COR-L47 (cell line): Measurements from ENCODE around the gene THSD4.
"Not testable (repeated sequence)": the region's sequence is repeated elsewhere in the genome, so short reads cannot be mapped to it uniquely, and the experiment has no call there.

ENCODE experiments used
- DNase-seq: peaks from one replicate; lab custom pipeline; 2025; lab: John Stamatoyannopoulos, UW

The THSD4 gene

DNA sequence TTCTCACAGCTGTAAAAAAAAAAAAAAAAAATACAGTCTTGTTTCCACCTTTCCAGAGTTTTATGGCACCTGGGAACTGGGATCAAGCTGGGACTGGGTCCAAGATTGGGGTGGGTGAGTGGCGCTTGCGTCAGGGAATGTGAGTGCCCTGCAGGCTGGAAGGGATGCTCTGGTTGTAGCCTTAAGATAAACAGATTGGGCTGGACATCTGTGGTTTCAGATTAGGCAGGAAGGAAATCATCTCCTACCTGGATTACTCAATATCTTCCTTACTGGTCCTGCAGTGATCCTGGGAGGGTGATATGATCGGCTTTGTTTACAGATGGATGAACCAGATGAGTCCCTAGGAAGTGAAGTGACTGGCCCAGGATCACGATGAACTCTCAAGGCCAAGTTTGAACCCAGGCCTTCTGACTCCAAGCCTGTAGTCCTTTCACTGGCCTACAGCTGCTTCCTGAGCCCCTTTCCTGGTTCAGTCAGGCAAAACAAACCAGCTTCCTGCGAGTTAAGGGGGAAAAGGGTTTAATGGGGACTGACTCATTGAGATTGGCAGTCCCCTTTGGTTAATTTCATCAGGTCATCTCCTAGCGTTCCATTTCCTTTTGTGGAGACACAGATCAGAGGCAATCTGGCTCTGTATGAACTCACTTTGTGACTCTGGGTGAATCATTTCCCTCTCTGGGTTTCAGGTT lies 179.8 kb downstream of the THSD4 start:
- no peak for DNase-seq

DNA sequence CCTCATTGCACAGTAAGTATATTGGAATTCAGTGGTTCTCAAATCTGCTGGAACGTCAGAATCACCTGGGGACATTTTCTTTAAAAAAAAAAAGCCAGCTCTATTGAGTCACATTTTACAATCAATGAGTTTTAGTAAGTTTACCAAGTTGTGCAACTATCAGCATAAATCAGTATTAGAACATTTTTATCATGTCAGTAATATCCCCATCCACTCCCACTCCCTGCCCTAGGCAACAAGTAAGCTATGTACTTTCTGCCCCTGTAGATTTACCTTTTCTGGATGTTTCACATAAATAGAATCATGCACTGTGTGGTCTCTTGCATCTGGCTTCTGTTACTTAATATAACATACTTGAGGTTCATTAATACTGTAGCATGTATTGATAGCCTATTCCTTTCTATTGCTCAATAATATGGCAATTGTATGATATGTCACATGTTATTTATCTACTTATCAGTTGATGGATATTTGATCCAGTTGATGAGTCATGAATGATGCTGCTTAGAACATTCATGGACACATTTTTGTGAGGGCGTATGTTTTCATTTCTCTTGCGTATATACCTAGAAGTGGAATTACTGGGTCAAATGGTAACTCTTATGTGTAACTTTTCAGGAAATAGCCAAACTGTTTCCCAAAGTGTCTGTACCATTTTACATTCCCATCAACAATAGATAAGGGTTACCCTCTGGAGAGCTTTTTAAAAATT lies 180.5 kb downstream of the THSD4 start:
- DNase-seq, result no peak

DNA sequence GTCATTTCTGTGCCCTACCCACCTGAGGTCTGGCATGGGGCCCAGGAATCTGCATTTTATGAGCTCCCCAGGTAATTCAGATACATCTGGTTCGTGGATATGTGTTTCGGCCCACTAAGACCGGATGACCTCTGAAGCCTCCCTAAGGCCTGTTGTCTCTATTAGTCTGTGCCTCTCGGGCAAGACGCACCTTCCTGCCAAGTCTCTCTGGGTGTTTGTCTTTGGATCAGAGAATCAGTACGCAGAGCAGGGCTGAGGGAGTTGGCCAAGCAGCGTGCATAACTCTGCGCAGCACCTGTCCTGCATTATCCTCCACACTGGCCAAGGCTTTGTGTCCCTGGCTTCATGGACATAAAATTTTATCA lies 181.0 kb downstream of the THSD4 start:
- DNase-seq, result no peak

DNA sequence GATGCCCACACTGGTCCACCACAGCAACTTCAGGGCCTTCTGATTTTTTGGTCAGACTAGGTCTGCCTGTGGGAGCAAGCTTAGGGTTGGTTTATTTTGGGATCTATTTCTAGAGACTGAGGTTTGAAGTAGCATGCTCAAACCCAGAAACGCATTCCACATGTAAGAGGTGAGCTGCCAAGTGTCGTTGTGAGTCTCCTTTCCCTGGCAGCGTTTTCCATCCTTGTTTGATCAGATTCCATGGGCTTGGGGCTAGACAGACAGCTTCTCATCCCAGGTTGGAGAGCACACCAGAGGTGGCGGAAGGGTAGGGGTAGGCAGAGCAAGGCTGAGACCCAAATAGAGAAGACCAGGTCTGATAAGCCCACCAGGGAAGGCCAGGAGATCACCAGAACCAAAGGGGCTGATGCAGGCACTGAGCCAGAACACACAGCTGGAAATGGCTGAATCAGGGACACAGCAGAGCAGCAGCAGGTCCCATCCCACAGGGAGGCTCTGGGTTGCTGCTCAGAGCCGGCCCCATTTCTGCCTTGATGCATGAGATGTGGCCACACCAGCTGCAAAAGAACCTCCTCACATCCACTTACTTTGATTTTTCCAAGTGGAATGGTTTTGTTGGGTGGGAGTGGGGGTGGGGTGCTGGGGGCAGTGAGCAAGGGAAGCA lies 186.8 kb downstream of the THSD4 start:
- DNase-seq, result no peak

DNA sequence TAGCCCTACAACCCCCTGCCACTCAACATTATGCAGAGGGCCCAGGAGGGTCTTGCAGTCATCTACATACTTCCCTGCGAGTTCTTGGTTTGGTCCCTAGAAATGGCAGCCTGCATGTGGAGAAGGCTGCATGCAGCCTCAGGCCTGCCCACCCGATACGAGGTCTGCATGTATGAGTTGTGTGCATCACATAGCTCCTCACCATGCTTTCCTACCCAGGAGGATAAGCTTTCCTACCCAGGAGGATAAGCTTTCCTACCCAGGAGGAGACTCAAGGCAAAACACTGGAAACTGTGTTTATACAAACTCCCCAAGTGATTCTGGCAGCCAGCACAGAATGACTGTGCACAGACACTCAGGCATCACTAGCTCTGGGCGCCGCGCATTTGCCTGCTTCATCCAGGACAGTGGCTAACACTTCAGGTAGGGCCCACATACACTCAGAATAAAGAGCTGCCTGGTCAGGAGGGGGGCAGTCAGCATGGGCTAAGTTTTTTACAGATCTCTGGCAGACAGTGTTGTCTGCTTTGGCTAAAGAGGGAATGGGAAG lies 187.7 kb downstream of the THSD4 start:
- DNase-seq, result no peak

DNA sequence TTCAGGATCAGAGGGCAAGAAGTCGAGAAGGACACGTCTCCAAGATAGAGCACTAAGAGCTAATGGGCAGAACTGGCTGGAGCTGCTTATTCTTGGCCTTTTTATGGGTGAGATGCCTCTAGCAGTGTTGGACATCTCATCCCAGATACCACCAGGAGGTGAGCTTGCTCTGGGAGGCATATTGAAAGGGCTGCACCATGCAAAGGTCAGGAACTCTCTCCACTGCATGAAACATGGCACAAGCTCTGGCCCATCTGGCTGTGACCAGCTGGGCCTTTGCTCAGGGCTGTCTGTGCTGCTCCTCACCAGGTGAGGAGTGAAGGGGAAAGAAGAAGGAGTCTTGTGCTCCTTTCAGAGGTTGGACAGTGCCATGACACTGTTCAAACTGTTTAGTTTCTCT lies 188.7 kb downstream of the THSD4 start:
- DNase-seq, result no peak

DNA sequence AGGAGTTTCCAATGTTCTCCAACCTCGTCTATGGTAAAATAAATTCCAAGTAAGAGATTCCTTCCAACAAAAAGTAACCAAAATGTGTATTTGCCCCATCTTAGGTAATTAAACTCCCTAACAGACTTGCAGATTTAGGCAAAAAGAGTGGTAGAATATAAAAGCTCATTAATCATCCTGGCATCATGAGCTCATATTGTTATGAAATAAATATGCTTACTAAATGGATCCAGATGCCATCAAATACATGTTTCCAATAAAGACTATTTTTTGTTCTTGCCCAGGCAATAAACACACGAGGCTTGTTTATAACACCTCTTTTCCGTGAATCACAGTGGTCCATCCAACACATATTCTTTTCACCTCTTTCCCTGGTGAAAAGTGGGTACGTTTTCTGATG lies 189.4 kb downstream of the THSD4 start:
- DNase-seq, result no peak

DNA sequence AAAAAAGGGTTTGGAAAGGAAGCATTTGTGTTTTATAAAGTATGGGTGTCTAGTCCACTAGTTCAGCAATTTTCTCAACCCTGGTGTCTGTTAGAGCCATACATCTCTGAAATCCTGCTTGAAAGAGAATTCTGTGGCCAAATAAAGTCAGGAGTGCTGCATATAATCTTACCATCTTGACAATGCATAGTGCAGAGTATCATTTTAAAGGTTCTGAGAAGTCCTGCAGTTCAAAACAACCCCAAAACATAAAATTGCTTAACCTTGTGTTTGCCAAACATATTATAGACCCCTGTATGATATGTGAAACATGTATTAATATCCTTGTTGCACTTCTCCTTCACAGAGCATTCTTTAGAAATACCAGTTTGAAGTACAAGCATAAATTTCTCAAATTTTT lies 191.3 kb downstream of the THSD4 start:
- DNase-seq, result no peak

DNA sequence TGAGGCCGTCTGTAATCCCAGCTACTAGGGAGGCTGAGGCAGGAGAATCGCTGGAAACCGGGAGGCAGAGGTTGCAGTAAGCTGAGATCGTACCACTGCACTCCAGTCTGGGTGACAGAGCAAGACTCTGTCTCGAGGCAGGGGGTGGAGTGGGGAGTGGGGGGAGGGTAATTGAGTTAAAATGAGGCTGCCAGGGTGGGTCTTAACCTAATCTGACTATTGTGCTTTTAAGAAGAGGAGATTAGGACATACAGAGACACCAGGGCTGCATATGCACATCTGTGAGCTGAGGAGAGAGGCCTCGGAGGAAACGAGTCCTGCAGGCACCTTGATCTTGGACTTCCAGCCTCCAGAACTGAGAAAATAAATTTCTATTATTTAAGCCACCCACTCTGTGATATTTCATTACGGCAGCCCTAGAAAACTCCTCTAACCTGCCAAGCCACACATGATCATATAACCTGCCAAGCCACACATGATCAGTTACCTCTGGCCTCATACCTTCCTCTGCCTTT lies 197.0 kb downstream of the THSD4 start:
- no peak for DNase-seq

DNA sequence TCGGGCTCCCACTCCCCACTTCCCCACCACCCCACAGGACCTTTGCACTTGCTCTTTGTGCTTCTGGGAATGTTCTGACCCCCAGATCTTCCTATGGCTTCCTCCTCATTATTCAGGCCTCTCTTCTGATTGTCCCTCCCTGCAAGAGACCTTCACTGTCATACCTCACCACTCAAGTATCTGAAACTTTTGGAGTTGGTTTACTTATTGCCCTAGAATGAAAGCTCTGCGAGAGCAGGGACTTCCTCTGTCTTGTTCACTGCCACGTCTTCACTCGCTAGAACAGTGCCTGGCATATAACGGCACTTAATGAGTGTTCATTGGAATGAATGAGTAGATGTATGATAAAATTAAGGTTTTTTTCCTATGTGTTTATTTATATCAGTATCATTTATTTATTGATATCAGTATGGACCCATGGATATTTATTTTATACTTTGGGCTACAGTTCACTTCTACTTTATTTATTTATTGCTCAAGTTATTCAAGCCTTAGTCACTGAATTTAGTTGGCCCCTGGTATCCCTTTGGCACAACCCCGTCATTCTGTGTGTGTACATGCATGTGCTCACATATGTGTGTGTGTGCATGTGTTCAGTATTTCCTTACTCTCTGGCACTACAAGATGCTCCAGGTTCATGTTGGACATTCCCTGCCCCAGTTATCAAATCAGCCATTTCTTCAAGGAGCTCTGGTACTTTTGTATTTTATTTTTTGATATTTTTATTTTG lies 197.6 kb downstream of the THSD4 start:
- no peak for DNase-seq

DNA sequence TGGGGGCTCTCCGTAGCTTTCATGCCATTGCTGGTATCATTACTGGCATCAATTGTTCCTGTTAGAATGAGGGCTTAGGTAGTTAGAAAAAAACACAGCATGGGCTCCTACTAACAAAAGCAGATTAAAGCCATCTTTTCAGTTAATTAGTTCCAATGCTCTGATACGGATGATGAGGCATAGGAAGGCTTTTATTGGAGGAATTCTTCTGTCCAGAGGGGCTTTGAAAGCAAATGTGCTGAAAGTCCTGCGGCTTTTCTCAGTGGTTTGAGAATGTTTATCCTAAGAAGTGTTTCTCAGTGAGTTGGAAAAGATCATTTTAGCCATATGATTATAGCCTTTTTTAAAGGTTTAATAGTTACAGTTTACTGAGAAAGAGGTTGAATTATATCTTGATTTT lies 198.5 kb downstream of the THSD4 start:
- DNase-seq, result no peak

DNA sequence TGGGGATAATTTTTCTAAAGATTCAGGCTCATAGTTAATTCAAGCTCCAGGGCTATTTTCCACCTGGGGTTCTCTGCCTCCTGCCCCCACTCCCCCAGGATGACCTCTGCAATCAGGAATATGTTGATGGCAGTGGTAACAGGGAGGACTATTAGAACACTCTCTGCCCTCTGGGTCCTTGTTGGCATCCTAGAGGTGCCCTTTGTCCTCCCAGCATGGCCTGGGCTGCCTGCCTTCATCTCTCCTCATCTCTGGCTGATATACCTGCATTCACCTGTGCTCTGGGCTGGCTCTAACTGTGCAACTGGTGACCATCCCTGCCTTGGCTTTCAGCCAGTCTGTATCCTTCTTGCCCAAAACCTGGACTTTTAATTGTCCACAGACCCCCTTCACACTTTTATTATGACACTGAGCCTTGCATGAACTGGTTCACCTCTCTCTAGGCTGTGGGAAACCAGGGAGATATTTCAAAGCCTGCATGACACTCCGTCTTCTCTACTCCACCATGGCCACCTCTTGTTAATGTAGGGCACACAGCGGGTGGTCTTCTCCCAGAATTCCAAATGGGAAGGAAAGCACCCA lies 199.8 kb downstream of the THSD4 start:
- no peak for DNase-seq

DNA sequence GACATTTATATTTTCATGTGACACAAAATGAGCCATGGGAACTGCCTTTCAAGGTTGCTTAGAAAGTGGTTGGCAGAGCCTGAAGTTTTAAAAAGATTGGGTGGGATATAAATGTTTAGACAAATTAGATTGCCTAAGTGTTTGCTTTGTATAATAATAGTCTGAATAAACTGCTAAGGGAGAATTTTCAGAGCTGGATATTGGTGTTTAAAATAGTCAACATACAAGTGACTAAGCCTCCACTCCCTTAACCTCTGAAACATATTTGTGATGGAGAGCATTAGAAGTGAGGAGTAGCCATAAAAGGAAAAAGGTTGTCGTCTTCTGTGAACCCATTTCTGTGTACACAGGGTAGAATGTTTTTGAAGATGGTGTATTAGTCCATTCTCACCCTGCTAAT lies 201.6 kb downstream of the THSD4 start:
- no peak for DNase-seq

DNA sequence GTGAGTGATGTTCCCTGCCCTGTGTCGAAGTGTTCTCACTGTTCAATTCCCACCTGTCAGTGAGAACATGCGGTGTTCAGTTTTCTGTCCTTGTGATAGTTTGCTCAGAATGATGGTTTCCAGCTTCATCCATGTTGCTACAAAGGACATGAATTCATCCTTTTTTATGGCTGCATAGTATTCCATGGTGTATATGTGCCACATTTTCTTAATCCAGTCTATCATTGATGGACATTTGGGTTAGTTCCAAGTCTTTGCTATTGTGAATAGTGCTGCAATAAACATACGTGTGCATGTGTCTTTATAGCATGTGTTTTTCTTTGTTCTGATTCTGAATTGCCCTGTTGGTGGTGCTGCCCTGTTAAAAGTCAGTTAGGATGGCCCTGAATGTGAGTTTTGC lies 204.2 kb downstream of the THSD4 start:
- DNase-seq, result not testable (repeated sequence)

DNA sequence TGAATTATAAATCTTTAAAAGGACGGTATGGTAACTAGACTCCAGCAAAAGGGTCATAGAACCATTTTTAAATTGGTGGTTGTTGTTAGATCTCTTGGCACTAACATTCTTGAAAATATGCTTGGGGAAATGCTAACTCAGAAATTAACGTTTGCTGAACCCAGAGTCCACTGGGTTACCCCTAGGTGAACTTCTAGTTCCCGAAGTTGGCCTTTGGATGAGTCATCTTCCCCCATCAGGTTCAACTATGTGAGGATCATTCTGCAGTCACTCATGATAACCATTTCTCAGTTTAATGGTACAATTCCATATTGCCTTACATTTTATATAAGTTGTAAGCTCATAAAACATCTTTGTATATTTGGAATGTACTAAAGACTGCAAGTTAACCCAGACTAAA lies 204.7 kb downstream of the THSD4 start:
- no peak for DNase-seq

DNA sequence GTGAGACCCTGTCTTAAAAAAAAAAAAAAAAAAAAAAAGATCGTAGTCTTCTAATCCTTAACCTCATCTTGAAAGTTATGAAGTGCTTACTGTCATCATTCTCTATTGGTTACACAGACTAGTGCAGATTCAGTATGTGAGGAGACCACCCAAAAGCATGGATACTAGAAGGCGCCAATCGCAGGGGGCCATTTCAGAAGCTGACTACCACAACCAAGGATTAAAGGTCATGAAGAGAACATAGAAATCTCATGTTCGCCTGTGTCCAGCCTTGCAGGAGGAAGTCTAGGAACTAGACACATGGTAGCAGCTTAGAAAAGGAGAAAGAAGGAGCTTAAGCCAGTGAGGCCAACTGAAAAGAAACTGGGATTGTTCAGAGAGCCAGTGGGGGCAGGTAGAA lies 207.8 kb downstream of the THSD4 start:
- DNase-seq, result no peak

DNA sequence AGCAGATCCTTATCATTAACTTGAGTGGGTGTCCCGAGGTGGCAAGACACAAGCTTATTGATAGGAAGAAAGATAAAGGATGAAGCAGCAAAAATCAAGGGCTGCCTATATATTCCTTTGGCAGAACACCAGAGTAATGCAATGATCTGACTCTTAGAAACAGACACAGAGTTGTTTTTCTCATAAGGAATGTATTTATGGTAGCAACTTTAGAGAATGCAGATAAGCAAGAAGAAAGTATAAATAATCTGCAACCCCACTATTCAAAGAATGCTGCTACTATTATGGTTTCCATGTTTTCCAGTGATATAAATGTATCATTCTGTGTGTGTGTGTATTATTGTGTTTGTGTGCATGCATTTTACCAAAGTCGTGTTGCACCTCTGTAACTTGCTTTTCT lies 208.3 kb downstream of the THSD4 start:
- no peak for DNase-seq

DNA sequence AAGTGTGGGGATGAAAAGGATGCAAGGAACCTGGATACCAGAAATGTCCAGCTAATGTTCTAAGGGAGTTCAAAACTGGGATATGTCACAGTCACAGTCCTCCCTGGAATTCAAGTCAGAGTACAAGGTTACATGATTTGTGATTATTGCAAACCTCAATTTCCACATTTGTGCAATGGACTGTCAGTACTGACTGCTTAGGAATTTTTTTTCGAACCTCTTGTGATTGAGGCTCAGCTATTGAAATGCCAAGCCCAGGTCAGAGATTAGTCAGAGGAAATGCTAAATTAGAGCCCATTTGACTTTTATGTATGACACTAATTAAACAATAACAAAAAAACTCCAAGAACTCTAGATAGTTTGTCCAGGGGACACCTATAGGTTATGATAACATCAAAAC lies 210.2 kb downstream of the THSD4 start:
- DNase-seq, result no peak

DNA sequence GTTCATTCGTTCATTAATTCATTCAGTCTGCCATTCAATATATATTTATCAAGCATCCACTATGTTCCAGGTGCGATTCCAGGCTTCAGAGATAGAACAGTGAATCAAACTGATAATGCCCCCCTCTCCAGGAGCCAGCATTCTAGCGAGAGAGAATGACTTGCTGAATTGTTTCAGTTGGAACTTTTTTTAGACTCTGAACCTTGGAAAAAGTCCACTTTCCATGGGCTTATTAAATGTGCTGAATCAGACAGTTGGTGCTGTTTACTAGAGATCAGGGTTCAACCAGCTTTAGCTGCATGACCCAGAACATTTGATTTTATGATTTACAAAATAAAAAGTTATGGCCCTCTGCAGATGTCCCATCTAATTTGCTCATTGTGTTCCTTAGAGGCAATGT lies 213.2 kb downstream of the THSD4 start:
- DNase-seq, result no peak

DNA sequence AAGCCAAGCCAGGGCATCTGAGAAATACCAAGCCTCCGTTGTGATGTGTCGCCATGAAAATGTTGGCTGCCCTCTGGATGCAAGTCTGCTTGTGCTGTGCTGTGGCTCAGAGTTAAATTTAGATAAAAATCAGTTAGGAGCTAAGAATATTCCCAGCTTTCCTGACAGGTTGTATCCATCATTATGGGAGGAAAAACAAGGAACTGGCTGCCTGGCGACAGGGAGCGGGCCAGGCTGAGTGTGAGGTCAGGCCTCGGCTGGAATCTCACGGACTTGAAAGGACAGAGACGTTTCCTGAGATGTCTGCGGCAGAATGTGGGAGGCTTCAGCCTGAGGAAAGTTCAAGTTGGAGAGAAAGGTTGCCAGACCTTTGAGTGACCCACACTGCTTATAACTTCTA lies 213.8 kb downstream of the THSD4 start:
- no peak for DNase-seq

DNA sequence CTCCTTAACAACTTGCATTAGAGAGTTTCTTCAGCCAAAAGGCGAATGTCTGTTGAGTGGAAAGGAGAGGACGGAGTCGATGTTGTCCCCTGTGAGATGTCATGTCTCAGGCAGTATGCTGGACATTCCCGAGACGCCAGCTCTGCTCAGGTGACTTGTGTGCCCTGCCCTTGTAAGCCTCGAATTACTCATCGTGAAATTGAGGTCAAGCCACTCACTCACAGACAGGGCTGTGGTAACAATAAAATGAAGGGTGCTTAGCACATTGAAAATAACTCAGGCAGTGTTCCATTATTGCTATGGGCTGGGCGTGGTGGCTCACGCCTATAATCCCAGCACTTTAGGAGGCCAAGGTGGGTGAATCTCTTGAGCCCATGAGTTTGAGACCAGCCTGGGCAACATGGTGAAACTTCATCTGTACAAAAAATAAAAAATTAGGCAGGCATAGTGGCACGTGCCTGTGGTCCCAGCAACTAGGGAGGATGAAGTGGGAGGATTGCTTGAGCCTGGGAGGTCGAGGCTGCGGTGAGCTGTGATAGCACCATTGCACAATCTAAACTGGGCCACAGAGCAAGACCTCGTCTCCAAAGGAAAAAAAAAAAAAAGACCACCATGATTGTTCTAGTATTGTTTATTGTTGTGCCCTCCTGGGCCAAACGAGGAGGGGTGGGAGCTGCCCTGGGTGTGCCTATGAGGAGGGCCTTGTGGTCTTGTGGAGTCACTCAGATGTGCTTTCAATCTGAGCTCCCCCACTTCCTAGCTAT lies 214.4 kb downstream of the THSD4 start:
- DNase-seq, result no peak
